Astrocyte of the cerebellum (primary cell): ENCODE measurements around the gene LGALS14.

Experiments used
- DNase-seq: peaks from one replicate; pipeline ENCODE4 v3.0.0-alpha.2; 2011; ENCODE audit warnings: low read depth
- H3K4me3 ChIP-seq: 2 replicates; pipeline ENCODE4 v1.5.1; 2011; ENCODE audit warnings: mild to moderate bottlenecking, low read depth, low read length, moderate library complexity
- in situ Hi-C: cut with HindIII; loops from 2 replicates; pipeline ENCODE4 v1.10.0; 2017; ENCODE audit warnings: low sequenced_read_pairs
- TF ChIP-seq, protein P1 (sequence below): IDR thresholded peaks from 2 replicates; pipeline ENCODE4 v1.5.1; 2012; ENCODE audit warnings: low read length, low read depth, moderate library complexity, mild to moderate bottlenecking; ENCODE audit errors: missing control alignments

The LGALS14 gene

DNA sequence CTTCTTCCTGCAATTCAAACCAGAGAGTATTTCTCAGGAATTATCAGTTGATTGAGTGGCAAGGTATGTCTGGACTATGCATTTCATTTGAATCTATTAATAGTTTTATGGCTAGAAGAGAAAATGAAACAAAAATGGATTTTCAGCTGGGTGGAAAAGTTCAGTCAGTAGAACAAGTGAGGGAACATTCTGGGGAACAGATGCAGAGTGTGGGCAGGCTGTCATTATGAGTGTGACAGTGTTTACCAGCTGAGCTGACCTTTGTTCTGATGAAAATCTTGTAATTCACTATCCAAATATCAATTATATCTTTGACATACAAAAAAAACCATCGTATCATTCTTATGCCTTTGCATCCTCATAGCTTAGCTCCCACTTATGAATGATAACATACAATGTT lies 36.1 kb downstream of the LGALS14 start:
- H3K4me3 ChIP-seq, result no peak overlapping the region
- DNase-seq, result no peak
- TF ChIP-seq, protein P1, sequence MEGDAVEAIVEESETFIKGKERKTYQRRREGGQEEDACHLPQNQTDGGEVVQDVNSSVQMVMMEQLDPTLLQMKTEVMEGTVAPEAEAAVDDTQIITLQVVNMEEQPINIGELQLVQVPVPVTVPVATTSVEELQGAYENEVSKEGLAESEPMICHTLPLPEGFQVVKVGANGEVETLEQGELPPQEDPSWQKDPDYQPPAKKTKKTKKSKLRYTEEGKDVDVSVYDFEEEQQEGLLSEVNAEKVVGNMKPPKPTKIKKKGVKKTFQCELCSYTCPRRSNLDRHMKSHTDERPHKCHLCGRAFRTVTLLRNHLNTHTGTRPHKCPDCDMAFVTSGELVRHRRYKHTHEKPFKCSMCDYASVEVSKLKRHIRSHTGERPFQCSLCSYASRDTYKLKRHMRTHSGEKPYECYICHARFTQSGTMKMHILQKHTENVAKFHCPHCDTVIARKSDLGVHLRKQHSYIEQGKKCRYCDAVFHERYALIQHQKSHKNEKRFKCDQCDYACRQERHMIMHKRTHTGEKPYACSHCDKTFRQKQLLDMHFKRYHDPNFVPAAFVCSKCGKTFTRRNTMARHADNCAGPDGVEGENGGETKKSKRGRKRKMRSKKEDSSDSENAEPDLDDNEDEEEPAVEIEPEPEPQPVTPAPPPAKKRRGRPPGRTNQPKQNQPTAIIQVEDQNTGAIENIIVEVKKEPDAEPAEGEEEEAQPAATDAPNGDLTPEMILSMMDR, result no peak
- in situ Hi-C loops, result no loop called here

DNA sequence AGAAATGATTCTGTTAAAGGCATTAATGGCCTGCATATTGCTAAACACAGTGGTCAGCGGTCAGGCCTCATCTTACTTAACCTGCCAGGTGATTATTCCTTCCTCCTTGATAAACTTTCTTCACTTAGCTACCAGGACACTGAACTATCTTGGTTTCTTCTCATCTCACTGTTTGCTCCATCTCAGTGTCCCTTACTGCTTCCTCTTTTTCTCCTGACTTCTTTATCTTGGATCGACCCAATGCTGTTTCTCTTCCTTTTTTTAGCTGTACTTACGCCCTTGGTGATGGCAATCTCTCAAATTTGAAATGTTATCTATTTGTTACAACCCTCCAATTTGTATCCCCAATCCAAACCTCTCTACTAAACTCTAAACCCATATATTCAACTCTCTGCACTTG lies 41.4 kb downstream of the LGALS14 start:
- in situ Hi-C loops, result no loop called here
- no peak overlapping the region for H3K4me3 ChIP-seq
- DNase-seq, result no peak

DNA sequence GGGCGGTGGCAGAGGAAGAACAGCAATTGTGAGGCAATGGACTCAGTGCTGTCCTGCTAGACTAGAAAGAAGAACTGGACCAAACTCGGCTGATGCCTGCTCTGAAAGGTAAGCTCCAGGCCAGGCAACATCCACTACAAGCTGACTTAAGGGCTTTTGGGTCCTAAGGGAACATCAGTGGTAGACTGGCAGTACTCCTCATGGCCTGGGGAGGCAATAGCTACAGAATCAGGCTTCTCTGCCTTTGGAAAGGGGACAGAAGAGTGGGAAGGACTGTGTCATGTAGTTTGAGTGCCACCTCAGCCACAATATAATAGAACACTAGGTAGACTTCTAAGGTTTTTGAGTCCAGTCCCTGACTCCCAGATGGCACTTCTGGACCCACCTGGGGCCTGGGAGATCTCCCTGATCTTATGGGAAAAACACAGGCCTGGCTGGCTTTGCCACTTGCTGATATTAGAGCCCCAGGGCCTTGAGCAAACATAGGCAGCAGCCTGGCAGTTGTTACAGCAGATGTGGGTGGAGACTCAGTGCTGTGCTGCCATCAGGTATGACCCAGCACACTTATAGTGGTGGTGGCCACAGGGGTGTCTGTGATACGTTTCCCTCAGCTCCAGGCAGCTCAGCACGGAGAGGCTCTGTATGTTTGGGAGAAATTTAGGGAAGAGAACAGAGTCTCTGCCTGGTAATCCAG lies 42.7 kb downstream of the LGALS14 start:
- DNase-seq, result no peak
- TF ChIP-seq, protein P1, result no peak
- in situ Hi-C loops, result no loop called here
- no peak overlapping the region for H3K4me3 ChIP-seq

More for the DNA sequence above, 41.4 kb downstream of the LGALS14 start:
- TF ChIP-seq, protein P1, result no peak

DNA sequence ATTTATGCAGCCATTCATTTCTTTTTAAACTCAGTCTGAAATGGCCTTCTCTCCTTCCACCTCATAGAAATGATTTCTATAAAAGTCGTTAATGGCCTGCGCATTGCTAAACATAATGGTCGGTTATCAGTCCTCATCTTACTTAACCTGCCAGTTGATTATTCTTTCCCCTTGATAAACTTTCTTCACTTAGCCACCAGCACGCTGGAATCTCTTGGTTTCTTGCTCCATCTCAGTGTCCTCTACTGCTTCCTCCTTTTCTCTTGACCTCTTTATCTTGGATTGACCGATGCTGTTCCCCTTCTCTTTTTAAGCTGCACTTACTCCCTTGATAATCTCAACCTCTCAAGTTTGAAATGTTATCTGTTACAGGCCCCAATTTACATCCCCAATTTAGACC lies 45.7 kb downstream of the LGALS14 start:
- in situ Hi-C loops, result no loop called here

DNA sequence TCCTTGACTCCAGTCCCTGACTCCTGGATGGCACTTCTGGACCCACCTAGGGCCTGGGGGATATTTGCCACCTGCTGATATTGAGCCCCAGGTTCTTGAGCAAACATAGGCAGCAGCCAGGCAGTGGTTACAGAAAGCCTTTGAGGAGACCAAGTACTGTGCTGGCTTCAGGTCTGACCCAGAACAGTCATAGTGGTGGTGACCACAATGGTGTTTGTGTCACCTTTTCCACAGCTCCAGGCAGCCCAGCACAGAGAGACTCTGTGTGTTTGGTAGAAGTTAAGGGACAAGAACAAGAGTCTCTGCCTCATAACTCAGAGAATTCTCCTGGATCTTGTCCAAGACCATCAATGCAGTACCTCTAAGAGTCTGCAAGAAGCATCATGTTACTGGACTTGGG lies 48.1 kb downstream of the LGALS14 start:
- no peak overlapping the region for H3K4me3 ChIP-seq
- no peak for DNase-seq
- TF ChIP-seq, protein P1, result no peak
- in situ Hi-C loops, result no loop called here

More for the DNA sequence above, 45.7 kb downstream of the LGALS14 start:
- H3K4me3 ChIP-seq, result no peak overlapping the region
- DNase-seq, result no peak
- TF ChIP-seq, protein P1, result no peak

DNA sequence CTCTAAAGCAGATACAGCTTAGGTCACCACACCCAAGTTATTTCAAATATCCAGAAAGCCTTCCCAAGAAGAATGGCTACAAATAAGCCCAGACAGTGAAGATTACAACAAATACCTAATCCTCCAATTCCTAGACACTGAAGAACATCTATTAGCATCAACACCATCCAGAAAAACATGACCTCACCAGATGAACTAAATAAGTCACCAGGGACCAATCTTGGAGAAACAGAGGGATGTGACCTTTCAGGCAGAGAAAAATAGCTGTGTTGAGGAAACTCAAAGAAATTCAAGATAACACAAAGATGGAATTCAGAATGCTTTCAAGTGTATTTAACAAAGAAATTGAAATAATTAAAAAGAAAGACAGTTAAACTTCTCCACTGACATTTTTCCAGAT lies 48.5 kb downstream of the LGALS14 start:
- TF ChIP-seq, protein P1, result no peak
- in situ Hi-C loops, result no loop called here
- no peak overlapping the region for H3K4me3 ChIP-seq
- DNase-seq, result no peak
